ENCODE results near the gene GCLM.

Gene GCLM

DNA sequence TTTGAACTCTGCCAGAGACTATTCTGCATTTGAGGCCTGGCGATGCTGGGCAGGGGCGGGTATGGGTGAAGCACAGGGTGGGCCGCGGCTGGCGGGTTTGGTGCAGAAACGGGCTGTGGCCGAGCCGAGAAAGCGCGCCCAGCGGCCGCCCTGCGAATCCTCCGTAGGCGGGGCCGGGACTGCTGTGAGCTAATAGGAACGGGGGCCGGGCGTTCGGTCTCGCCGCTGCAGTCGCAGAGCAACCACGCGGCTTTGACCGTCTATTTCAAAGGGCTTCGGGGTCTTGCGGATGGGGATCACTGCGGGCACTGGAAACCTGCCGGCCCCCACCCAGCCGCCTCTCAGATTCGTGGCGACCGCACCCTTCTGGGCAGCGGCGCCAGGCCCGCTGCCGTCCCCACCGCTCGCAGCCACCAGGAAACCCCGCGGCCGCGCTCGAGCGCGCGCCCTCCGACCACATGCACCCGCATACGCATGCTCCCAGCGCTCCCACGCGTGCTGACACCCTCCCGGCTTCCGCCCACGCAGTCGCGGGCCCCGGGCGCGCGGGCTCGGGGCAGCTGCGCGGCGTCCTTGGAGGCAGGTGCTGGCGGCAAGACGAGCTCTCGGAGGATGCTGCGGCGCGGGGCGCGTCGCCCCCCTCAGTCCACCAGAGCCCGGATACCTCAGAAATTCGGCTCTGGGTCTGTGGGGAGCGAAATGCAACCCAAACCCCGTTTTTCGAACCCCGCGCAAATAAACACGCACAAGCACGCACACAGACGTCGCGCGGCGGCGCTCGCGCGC is 62.8 kb downstream of the GCLM start:
- peak; percentile 77 for DNase-seq (ENCODE audit: low read depth)

DNA sequence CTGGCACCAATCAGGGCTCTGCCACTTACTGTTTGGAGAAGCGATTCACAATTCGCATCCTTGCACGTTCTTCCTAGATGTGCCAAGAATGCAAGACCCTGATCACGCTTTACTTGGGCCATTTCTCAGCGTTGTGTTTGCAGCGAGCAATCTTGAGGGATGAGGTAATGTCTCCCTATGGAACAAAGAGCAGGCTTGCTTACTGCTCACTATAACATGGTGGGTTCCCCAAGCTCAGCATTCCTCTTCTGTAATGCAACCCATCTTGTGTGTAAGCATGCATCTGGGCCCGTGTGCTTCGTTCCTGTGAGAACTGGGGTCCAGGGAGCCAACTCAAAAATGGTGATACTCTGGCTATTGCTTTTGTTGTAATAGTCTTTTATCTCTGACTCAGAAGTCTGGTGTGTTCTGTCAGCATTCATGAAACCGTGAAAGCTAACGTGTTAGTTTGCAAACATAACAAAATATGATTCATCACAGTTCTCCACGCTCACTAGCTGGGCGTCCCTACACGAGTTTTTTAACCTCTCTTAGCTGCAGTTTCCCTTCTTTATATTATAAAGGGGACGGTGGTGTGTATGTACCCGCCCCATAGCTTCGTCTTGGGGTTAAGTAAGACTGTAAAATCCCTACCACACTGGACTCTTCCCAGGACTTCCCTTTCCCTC is 63.6 kb downstream of the GCLM start:
- no peak for DNase-seq (ENCODE audit: low read depth)

DNA sequence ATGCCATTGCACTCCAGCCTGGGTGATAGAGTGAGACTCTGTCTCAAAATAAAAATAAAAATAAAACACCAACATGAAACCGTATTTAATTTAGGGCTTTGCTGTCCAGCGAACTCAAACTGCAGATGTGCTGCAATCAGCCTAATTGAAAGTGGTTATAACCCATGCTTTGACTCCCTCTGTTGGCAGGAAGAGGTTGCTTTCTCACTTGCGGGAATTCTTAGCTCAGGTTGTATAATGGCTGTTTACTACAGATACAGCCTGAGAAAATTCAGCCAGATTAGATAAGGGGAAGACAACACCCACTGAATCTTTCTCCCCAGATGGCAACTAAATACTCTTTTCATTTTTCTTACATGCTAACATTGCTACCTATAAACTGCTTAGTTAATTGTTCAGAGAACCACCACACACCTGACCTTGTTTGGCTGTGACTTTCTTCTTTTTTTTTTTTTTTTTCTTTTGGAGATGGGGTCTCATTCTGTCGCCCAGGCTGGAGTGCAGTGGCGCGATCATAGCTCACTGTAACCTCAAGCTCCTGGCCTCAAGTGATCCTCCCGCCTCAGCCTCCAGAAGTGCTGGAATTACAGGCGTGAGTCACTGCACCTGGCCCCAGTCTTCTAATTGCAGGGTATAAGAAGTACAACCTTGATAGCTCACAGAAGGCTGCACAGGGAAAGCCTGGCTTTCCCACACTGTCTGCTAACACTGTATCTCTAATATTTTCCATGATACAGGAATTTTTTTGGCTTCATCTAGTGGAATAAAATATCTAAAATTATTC is 64.8 kb downstream of the GCLM start:
- DNase-seq (ENCODE audit: low read depth) = no peak

DNA sequence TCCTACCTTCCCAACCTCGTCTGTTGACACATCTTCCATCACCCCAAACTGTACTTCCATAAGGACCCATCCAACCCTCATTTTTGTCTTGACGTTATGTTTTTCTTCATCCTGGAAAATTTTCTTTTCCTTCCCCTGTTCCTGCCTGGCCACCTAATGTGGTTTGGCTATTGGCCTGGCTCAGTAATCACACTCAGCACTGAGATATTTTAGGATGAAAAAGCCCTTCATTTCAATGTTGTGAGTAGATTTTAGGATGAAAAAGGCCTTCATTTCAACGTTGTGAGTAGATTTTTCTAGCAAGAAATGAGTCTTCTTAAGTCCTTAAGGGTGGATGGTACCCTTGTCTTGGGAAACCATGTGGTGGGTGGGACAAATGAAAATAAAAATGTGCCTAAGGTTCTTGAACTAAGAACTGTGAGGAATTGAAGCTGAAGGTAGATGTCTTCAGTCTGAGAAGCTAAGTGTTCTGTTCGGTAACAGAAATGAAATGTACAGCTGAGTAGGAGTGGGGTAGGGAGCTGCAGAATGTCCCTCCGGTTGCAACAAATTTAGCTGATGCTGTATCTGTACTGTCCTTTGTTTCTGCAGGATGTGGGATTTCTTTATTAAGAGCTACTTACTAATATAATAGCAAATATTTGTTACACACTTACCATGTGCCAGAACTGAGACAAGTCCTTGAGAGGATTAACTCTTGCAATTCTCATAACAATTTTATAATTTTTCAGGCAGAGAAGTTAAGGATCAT is 66.3 kb downstream of the GCLM start:
- DNase-seq (ENCODE audit: low read depth) = no peak

DNA sequence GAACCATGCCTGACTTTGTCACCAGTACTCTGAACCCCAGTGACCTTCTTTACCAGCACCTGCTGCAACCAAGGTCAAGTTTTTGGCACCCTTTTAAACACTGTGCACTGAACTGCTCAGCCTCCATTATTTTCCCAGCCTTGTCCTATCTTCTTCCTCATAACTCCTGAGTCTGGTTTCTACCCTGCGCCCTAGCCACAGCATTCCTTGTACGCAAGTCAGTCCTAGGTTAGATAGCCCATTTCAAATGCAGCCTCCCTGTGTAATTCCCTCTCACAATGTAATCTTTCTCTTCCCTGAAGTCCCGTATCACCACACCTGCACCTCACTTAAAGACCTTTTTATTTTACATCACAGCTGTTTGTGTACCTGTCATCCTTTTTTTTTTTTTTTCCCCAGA is 67.5 kb downstream of the GCLM start:
- no peak for DNase-seq (ENCODE audit: low read depth)

- no peak for DNase-seq (ENCODE audit: low read depth)
Observed at GRCh38 chr1:93840956-93841482, 68.2 kb downstream of the GCLM start.

- DNase-seq (ENCODE audit: low read depth) = no peak
Observed at GRCh38 chr1:93839753-93840152, 69.5 kb downstream of the GCLM start.

GRCh38 chr1:93839307-93839706 is 69.9 kb downstream of the GCLM start:
- DNase-seq (ENCODE audit: low read depth) = no peak

DNA sequence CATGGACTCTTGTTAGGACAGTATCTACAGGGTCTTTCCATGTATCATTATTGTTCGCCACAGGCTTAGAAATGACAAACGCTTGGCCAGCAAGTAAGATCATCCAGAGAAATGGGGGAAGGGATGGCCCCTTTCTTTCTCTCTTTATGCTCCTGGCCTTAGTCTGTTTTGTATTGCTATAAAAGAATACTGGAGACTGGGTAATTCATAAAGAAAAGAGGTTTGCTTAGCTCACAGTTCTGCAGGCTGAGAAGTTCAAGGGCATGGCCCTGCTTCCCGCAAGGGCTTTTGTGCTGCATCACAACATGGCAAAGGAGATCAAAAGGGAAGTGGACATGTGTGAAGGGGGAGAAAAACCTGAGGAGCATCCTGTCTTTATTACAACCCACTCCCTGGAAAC is 71.3 kb downstream of the GCLM start:
- no peak for DNase-seq (ENCODE audit: low read depth)
